ENCODE measurements around the gene ARHGEF10L. TPM values are rescaled to one million over a fixed set of nuclear protein-coding genes. Genes with fewer than 3 reads are reported as not detected.

Gene ARHGEF10L
- total RNA-seq, 1 experiment from 2014 or later, result 21.6 TPM

DNA sequence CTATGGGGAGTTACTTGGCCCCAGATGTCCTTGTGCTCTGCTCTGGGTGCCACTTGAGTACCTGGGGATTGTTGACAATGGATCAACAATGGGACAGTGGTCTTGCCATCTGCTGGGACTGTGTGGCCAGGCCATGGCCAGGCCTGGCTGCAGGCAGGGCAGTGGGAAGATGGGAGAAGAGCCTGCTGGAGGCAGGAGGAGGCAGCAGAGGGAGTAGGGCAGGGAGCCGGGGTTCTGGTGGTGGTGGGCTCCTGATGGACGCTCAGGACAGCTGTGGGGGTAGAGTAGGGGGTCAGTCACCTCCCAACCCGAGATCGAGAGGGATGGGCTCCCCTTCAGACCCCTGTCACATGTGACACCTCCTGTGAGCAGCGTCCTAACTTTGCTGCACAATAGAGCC lies 81.0 kb downstream of the ARHGEF10L start:
- Histone ChIP-seq H3K9me2 (ENCODE audit: insufficient read depth) (no peaks in the 10 kb centered on the region), H3K27me3 (ENCODE audit: insufficient read depth, low read depth) (no peaks in the 10 kb centered on the region), H3K36me3 (ENCODE audit: low read depth) (no peaks in the 10 kb centered on the region), H3K79me2 (ENCODE audit: low read depth) (no peaks in the 10 kb centered on the region), H2AFZ (no peak overlapping the region), H3K27ac (no peak overlapping the region), H3K4me2 (no peak overlapping the region), H4K20me1 (ENCODE audit: insufficient read depth) (no peaks in the 10 kb centered on the region), H3F3A (ENCODE audit: insufficient read depth, low read depth) (peaks cover 10% of the 10 kb centered on the region; the same call in 1 of the 2 replicates), H3K4me1 (replicated peaks; ENCODE audit: insufficient read depth) (peaks cover 19% of the 10 kb centered on the region), H3K9me3 (ENCODE audit: insufficient read depth, low read depth) (no peaks in the 10 kb centered on the region), H3K4me3 (no peak overlapping the region)
- TF ChIP-seq, protein P1, sequence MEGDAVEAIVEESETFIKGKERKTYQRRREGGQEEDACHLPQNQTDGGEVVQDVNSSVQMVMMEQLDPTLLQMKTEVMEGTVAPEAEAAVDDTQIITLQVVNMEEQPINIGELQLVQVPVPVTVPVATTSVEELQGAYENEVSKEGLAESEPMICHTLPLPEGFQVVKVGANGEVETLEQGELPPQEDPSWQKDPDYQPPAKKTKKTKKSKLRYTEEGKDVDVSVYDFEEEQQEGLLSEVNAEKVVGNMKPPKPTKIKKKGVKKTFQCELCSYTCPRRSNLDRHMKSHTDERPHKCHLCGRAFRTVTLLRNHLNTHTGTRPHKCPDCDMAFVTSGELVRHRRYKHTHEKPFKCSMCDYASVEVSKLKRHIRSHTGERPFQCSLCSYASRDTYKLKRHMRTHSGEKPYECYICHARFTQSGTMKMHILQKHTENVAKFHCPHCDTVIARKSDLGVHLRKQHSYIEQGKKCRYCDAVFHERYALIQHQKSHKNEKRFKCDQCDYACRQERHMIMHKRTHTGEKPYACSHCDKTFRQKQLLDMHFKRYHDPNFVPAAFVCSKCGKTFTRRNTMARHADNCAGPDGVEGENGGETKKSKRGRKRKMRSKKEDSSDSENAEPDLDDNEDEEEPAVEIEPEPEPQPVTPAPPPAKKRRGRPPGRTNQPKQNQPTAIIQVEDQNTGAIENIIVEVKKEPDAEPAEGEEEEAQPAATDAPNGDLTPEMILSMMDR (conservative IDR thresholded peaks at IDR 0.05), result no peak
- TF ChIP-seq EZH2 (IDR thresholded peaks at IDR 0.05; ENCODE audit: low read depth), result no peak
- no peak for DNase-seq
- CTCF ChIA-PET, result no interaction called here
- intact Hi-C loops (cut with micrococcal nuclease; ENCODE audit: unreplicated experiment), result no loop called here
- no TSS peak for BruUV-seq (replicated peaks)
- POLR2A ChIA-PET (ENCODE audit: unreplicated experiment), result no interaction called here

DNA sequence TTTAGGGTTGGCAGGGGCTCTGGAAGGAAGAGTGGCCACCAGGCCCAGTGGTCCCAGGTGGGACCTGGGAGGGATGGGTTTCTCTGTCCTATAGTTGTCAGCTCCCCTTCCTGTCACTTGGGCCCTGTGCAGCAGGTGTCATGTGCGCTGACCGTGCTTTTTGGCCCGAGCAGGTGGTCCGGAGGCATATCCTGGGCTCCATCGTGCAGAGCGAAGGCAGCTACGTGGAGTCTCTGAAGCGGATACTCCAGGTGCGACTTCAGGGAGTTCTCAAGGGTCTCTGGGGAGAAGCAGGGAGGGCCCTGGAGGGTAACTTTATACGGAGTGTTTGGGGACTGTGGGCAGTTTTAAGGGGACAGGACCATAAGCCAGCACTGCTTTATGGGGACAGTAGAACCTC lies 82.2 kb downstream of the ARHGEF10L start:
- no peaks in the 10 kb centered on the region for H3K9me2 ChIP-seq (ENCODE audit: insufficient read depth)
- intact Hi-C loops (cut with micrococcal nuclease; ENCODE audit: unreplicated experiment), result no loop called here
- no peaks in the 10 kb centered on the region for H3K79me2 ChIP-seq (ENCODE audit: low read depth)
- BruUV-seq (replicated peaks), result no TSS peak
- H3K27me3 ChIP-seq (ENCODE audit: insufficient read depth, low read depth), result no peaks in the 10 kb centered on the region
- ChIA-PET CTCF (no interaction called here), POLR2A (ENCODE audit: unreplicated experiment) (no interaction called here)
- no peaks in the 10 kb centered on the region for H3K36me3 ChIP-seq (ENCODE audit: low read depth)
- H3K4me3 ChIP-seq, result no peak overlapping the region
- no peak overlapping the region for H2AFZ ChIP-seq
- peaks cover 10% of the 10 kb centered on the region; the same call in 1 of the 2 replicates for H3F3A ChIP-seq (ENCODE audit: insufficient read depth, low read depth)
- H3K4me2 ChIP-seq, result no peak overlapping the region
- TF ChIP-seq, protein P1 (conservative IDR thresholded peaks at IDR 0.05), result no peak
- no peak for TF ChIP-seq EZH2 (IDR thresholded peaks at IDR 0.05; ENCODE audit: low read depth)
- no peaks in the 10 kb centered on the region for H4K20me1 ChIP-seq (ENCODE audit: insufficient read depth)
- H3K4me1 ChIP-seq (replicated peaks; ENCODE audit: insufficient read depth), result peaks cover 19% of the 10 kb centered on the region
- no peak overlapping the region for H3K27ac ChIP-seq
- no peaks in the 10 kb centered on the region for H3K9me3 ChIP-seq (ENCODE audit: insufficient read depth, low read depth)
- no peak for DNase-seq

DNA sequence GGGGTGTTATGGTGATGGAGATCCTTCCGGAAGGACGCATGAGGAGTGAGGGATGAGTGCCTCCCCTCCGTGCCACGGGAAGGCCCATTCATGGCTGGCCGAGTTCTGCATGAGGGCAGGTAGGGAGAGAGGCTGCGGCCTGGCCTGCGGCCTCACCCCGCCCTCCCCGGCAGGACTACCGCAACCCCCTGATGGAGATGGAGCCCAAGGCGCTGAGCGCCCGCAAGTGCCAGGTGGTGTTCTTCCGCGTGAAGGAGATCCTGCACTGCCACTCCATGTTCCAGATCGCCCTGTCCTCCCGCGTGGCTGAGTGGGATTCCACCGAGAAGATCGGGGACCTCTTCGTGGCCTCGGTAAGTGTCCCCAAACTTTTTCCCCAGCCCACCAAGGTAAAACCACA lies 83.3 kb downstream of the ARHGEF10L start:
- Histone ChIP-seq H3K4me2 (no peak overlapping the region), H3K27me3 (ENCODE audit: insufficient read depth, low read depth) (no peaks in the 10 kb centered on the region), H3K4me1 (replicated peaks; ENCODE audit: insufficient read depth) (peaks cover 19% of the 10 kb centered on the region), H4K20me1 (ENCODE audit: insufficient read depth) (no peaks in the 10 kb centered on the region), H3K79me2 (ENCODE audit: low read depth) (no peaks in the 10 kb centered on the region), H3K36me3 (ENCODE audit: low read depth) (no peaks in the 10 kb centered on the region), H3K9me3 (ENCODE audit: insufficient read depth, low read depth) (no peaks in the 10 kb centered on the region), H2AFZ (no peak overlapping the region), H3K4me3 (no peak overlapping the region), H3K9me2 (ENCODE audit: insufficient read depth) (no peaks in the 10 kb centered on the region), H3F3A (ENCODE audit: insufficient read depth, low read depth) (peaks cover 10% of the 10 kb centered on the region; the same call in 1 of the 2 replicates), H3K27ac (no peak overlapping the region)
- intact Hi-C loops (cut with micrococcal nuclease; ENCODE audit: unreplicated experiment), result no loop called here
- TF ChIP-seq, protein P1 (conservative IDR thresholded peaks at IDR 0.05), result no peak
- TF ChIP-seq EZH2 (IDR thresholded peaks at IDR 0.05; ENCODE audit: low read depth), result no peak
- ChIA-PET POLR2A (ENCODE audit: unreplicated experiment) (no interaction called here), CTCF (no interaction called here)
- DNase-seq, result no peak
- no TSS peak for BruUV-seq (replicated peaks)
